Measurements from ENCODE around the gene PLXNA2.

PLXNA2 gene

GRCh38 chr1:208121813-208122364, 122.3 kb downstream of the PLXNA2 start:
- POLR2A ChIA-PET (ENCODE audit: low non-redundant PET): no interaction called here
- no peak overlapping the region for H3K27ac ChIP-seq
- TF ChIP-seq, protein P1, sequence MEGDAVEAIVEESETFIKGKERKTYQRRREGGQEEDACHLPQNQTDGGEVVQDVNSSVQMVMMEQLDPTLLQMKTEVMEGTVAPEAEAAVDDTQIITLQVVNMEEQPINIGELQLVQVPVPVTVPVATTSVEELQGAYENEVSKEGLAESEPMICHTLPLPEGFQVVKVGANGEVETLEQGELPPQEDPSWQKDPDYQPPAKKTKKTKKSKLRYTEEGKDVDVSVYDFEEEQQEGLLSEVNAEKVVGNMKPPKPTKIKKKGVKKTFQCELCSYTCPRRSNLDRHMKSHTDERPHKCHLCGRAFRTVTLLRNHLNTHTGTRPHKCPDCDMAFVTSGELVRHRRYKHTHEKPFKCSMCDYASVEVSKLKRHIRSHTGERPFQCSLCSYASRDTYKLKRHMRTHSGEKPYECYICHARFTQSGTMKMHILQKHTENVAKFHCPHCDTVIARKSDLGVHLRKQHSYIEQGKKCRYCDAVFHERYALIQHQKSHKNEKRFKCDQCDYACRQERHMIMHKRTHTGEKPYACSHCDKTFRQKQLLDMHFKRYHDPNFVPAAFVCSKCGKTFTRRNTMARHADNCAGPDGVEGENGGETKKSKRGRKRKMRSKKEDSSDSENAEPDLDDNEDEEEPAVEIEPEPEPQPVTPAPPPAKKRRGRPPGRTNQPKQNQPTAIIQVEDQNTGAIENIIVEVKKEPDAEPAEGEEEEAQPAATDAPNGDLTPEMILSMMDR (conservative IDR thresholded peaks at IDR 0.05; ENCODE audit: low read depth): no peak
- no peak for DNase-seq (ENCODE audit: low spot score)
- CTCF ChIA-PET: interaction anchor here (0.7 to 1.7 kb wide), 2 partner anchors 10 to 11 kb away, joined by 4 read pairs; no protein-coding TSS in a partner anchor

DNA sequence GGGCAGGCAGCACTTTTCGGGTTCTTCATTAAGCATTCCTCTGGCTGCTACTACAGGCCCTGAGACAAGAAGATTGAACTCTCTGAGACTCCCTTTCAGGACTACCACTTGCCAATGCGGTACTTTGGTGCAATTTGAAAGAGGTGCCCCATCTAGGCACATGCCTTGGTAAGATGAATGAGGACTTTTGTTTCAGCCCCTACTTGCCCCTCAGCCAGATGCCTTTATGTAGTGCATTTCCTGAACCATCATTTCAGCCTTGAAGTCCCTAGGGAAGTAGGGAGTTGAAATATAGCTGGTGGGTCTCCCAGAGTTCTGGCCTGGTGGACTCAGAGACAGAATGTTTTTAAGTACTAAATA, 123.8 kb downstream of the PLXNA2 start:
- CTCF ChIA-PET: interaction anchor here (0.5 to 1.7 kb wide), 2 partner anchors 12 to 323 kb away, joined by 4 to 5 read pairs; no protein-coding TSS in a partner anchor
- no peak overlapping the region for H3K27ac ChIP-seq
- TF ChIP-seq, protein P1 (conservative IDR thresholded peaks at IDR 0.05; ENCODE audit: low read depth): no peak
- no peak for DNase-seq (ENCODE audit: low spot score)
- POLR2A ChIA-PET (ENCODE audit: low non-redundant PET): no interaction called here

DNA sequence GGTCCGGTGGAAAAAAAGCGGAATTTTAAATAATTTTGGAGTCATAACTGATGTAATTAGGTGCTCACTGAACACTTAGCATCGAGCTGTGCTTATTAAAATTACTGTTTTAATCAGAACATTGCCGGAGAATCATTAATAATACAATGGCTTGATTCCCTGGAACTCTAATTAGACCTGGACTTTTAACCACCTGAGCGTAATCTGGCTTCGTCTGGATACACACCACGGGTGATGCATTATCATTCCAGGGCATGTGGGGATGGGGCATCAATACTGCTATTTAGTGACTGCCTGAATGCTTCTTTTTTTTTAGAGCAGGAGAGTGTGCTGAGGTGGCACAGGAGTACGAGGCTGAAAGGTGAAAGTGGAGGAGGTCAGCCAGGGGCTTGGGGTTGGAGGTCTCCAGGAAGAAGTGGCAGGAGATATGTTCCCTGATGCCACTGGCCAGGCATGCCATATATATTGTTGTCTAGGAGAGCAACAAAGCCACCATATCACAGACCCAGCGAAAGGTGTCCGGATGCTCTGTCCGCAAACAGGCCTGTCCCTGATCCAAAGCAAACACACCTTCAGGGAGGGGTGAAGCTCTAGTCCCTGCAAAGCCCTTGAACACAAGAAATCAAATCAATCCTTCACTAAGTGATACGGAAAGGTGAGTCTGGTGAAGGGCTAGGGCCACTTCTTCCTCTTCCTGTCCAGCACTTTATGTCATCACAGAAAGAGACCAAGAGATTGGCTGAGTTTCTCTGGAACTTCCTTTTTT, 125.2 kb downstream of the PLXNA2 start:
- TF ChIP-seq, protein P1 (conservative IDR thresholded peaks at IDR 0.05; ENCODE audit: low read depth): no peak
- POLR2A ChIA-PET (ENCODE audit: low non-redundant PET): no interaction called here
- CTCF ChIA-PET: no interaction called here
- no peak for DNase-seq (ENCODE audit: low spot score)
- no peak overlapping the region for H3K27ac ChIP-seq

DNA sequence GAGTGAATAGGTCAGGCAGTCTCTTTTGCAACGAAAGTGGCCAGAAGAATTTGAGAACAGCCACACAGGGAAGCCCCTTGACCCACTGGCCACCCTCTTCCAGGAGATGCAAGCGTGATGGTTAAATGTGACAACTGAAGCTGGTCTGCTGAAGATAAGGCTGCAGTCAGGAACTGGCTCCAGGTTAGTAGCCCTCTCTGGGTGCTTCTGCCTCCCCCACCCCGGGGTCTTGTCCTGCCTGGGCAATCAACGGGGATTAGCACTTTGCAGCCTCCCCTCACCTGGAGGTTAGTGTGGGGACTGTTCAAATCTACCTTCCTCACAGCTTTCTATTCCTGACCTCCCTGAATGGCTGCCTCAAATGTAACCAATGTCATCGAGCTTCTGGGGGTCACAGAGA, 125.9 kb downstream of the PLXNA2 start:
- TF ChIP-seq, protein P1 (conservative IDR thresholded peaks at IDR 0.05; ENCODE audit: low read depth): no peak
- ChIA-PET POLR2A (ENCODE audit: low non-redundant PET) (no interaction called here), CTCF (interaction anchor here (0.6 kb wide), 1 partner anchor 121 kb away, joined by 4 read pairs; no protein-coding TSS in a partner anchor)
- DNase-seq (ENCODE audit: low spot score): no peak
- no peak overlapping the region for H3K27ac ChIP-seq

DNA sequence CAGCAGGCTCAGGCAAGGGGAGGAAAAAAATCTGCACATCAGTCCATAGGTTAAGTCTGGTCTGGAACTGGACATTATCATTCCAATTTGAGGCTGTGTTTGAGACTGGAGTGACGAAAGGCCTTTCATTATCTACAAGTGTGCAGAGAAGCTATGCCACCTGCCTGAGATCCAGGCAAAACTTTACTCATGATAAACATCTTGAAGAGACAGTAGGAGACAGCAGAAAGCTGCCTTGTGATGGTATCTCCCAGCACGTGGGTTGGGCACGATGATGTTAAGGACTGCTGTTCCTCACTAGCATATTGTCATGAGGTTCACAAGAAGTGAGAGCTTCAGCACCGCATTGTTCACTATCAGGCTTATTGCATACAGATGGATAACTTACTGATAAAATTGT, 126.4 kb downstream of the PLXNA2 start:
- POLR2A ChIA-PET (ENCODE audit: low non-redundant PET): no interaction called here
- CTCF ChIA-PET: interaction anchor here (0.6 kb wide), 1 partner anchor 121 kb away, joined by 4 read pairs; no protein-coding TSS in a partner anchor
- DNase-seq (ENCODE audit: low spot score): no peak
- TF ChIP-seq, protein P1 (conservative IDR thresholded peaks at IDR 0.05; ENCODE audit: low read depth): no peak
- no peak overlapping the region for H3K27ac ChIP-seq

- TF ChIP-seq, protein P1 (conservative IDR thresholded peaks at IDR 0.05; ENCODE audit: low read depth): no peak
- DNase-seq (ENCODE audit: low spot score): no peak
- POLR2A ChIA-PET (ENCODE audit: low non-redundant PET): no interaction called here
- H3K27ac ChIP-seq: no peak overlapping the region
- CTCF ChIA-PET: no interaction called here
These were observed 126.8 kb downstream of the PLXNA2 start for GRCh38 chr1:208117409-208117808.

All from RWPE1 (cell line).